Dermis microvascular lymphatic vessel endothelial cell (primary cell): ENCODE results near the gene FXYD4. TPM values are rescaled to one million over a fixed set of nuclear protein-coding genes. Genes with fewer than 3 reads are reported as not detected.
A peak's percentile ranks its signal among the peaks of the same experiment; 100 is the strongest.

Experiments
- DNase-seq, 2 donors: peaks; one replicate each; pipeline versions ENCODE4 v3.0.0 to v3.0.0-alpha.2; 2010; ENCODE audit warnings: low read depth in 2 of 2
- total RNA-seq: library from RNA; depleted of rRNA; stranded (reverse); fragments of >200 nt; gene quantifications from 2 replicates; pipeline ENCODE4 v1.2.1, GENCODE V29; 2014

FXYD4 gene
- total RNA-seq, 1 donor from 2014 or later: not detected

DNA sequence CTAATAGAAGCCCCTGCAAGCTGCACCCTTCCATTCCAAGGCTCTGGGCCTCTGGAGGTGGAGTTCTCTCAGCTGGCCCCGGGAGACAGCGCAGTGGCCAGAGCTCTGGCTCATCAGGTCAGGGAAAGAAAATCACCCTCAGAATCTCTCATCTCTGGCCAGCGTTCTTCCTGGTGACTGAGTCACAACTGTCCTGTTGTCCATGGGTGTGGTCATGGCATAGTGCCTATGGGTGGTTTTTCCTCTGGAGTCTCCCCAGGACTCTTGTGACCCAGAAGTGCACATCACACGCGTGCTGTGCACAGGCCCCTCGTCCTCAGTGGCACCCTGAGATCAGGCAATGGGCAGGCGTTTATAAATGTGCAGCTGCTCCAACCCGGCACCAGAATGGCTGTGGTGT, 27.4 kb upstream of the FXYD4 start:
- no peak for DNase-seq

DNA sequence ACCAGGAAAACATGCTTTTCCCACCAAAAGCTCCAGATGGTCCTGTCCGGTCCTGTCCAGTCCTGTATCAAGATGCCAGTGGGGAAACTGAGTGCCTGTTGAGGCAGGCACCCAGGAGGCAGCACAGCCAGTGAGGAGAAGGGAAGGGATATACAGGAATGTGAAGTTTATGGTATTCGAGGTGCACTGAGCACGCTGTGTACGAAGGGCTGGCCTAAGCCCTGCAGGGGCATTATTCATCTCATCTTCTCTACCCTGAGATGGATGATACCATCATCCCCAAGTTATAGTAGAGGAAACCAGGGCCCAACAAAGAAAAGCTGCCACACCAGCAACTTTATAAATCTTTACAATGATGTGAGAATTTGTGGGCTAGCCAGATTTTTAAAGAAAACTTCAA, 23.4 kb upstream of the FXYD4 start:
- DNase-seq: no peak

DNA sequence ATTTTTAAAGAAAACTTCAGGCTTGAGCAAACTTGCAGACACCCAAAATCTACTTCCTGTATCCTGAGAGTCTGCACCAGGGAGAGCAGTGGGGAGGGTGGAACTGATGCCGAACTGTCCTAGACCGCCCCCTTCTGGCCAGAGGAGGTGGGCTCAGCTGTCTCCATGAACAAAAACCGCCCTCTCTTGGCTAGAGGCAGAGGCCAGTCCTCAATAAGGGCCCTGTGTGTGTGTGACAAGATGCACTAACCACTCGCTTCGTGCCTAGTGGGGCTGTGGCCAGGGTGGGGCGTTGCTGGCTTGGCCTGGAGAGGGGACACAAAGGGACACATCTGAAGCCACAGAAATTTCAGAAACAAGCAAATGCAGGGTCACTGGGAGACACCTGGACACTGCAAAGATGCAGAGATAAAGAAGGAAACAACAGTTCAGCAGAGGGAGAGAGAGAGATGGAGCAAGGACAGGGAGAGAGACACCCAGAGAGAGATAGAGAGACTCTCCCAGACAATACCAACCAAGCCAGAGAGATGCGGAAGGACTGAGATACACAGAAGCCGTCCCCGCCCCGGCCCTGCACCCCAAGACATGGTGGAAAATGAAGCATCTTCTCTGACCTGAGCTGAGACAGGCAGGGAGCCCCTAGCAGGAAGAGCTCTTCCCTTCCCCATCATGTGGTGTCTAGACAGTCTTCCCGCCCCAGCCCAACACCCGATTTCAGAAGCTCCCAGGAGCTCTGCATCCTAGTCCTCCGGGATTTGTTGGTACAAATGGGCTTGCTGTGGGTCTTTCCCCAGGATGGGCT, 22.7 kb upstream of the FXYD4 start:
- DNase-seq: peak; percentile 52 to 71

DNA sequence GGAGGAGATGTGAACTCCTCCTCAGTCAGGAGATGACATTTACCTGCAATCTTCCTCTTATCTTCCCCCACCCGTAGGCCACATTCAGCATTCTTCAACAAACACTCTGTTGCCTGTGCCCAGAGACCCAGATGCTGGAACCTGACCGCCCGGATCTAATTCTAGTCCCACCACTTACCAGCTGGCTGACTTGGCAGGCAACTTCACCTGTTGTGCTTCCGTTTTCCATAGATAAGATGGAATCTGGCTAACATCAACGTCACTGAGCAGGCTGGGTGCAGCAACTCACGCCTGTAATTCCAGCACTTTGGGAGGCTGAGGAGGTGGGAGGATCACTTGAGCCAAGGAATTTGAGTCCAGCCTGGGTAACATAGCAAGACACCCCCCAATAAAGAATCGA, 21.3 kb upstream of the FXYD4 start:
- DNase-seq: no peak

DNA sequence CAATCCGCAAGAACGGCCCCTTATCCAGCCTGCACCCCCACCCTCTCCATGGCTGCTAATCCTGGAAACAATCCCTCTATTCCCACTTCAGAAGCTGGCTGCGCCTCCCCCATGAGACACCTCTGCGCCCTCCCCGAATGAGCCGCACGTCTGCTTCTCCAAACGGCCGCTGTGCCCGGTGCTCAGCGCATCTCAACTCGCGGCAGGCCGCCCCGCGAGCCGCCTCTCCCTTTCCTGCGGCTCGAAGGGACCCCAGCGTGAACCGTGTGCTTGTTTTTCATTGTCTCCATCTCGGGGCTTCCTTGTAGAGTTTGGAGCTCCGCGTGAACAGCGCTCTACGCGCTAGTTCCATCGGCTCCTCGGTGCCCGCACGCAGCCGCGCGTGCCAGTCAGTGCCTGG, 20.8 kb upstream of the FXYD4 start:
- DNase-seq: no peak

DNA sequence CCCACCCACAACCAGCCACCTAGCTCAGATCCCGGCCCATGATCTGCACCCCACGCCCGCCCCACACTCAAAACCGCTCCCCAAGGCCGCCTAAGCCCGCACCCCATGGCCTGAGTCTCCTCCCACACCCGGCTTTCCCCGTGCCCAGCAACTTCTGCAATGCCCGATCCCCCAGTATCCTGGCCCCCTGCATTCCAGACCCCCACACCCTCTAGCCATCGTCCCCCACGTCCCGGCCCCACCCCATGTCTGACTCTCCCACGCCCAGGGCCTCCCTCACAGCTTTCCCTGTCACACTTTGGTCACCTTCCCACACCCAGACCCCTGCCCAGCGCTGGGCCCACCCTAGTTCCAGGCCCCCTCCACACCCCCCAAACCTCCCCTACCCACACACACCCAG, 20.1 kb upstream of the FXYD4 start:
- no peak for DNase-seq

DNA sequence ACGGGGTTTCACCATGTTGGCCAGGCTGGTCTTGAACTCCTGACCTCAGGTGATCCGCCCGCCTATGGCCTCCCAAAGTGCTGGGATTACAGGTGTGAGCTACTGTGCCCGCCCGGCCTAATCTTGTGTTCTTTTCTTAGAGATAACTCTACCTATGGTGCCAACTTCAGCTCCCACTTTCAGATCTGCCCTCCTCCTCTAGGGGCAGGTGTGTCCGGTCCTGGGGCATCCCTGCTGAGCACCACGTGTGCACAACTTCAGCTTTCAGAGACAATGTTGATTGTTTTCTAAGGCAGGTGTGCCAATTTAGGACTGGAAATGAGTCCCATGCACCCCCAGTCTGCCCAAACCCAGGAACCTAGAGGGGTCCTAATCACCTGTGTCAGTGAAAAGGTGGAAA, 18.5 kb upstream of the FXYD4 start:
- DNase-seq: no peak

DNA sequence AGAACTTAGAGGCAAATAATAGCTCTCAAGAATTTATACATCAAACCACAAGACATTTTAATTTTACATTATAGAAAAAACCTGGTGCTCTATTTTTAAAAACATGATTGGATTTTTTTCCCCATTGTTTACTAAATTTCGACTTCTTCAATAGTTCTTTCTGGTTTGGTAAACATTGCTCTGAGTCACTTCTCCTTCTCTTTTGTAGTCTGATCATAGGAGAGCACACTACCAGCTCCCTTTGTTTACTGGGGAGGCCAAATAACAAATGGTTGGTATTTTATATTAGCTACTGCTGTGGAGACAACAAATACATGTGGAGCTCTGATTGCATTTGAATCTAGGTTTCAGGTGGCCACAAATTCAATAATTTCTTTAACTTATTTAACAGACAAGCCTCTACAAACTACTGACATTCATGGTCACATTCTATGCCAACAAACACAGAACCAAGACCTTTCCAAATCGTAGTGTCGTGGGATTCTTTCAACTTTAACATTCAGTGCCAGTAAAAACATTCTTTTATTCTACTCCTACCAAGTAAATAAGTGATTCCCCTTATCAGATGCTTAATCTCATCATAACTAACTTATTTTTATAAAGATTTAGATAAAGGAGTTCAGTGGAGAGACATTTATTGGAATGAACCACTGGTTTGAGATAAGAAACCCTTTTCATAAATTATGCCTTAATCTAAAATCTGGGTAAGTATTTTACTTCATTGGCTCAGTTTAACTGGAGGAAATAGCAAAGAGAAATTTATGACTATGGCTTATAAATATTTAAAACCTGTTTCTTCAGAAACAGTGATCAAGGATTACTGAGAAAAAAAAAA, 17.7 kb upstream of the FXYD4 start:
- peak in 1 of 2 donors; percentile 9 for DNase-seq

DNA sequence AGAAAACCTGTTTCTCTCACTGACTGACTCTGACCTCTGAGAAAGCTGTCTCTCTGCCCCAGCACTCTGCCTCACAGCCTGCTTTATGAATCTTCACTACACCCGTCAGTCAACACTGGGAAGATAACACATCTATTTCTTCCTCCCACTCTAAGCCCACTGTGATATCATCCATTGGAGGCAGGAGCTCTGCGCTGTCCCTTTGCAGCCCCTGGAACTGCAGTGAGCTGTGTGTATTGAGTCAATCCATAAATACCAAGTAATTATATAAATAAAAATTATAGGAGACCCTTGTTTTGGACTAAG, 17.2 kb upstream of the FXYD4 start:
- DNase-seq: no peak

DNA sequence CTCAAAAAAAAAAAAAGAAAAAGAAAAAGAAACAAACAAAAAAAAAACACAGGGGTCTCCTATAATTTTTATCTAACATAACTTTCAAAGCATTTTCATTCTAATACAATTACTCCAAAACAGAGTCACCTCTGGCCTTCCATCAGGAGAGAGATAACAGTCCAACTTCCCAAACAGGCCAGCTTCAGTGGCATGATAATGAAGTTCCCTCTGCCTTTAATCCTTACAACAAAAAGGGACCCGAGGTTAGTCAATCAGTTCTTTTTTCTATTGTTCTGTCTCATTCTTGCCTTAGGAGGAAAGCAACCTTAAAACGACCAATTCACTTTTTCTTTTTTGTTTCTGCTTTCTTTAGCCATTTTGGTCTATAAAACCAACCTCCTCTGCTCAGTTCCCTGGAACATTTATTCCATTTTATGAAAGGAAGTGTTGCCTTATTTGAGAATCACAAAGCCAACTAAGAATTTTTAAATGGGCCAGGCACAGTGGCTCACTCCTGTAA, 16.5 kb upstream of the FXYD4 start:
- no peak for DNase-seq

DNA sequence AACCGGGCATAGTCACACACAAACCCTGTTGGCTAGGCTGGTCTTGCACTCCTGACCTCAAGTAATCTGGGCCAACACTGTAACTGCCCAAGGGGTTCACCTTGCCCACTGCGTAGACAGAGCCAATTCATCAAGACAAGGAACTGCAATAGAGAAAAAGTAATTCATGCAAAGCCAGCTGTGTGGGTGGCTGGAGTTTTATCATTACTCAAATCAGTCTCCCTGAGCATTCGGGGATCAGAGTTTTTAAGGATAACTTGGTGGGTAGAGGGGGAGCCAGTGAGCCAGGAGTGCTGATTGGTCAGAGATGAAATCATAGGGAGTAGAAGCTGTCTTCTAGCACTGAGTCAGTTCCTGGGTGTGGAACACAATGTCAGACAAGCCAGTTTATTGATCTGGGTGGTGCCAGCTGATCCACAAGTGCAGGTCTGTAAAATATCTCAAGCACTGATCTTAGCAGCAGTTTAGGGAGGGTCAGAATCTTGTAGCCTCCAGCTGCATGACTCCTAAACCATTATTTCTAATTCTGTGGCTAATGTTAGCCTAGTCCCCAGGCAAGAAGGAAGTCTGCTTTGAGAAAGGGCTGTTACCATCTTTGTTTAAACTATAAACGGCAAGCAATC, 15.6 kb upstream of the FXYD4 start:
- no peak for DNase-seq

DNA sequence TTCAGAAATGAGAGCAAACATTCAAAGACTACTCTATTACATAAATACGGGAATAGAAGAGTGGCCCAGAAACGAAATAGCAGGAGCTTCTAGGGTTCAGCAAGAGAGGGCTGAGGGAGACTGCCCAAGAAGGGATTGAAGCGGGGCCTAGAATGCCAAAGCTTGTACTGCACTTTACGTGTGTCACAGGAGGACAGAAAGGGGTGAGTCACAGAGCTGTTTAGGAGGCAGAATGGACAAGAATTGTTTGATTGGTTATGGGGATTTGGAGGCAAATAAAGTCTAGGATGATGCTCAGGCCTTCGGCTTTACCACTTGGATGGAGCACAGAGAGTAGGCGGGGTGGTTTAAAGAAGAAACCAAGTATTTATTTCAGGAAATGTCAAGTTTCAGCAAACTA, 11.3 kb upstream of the FXYD4 start:
- DNase-seq: no peak

DNA sequence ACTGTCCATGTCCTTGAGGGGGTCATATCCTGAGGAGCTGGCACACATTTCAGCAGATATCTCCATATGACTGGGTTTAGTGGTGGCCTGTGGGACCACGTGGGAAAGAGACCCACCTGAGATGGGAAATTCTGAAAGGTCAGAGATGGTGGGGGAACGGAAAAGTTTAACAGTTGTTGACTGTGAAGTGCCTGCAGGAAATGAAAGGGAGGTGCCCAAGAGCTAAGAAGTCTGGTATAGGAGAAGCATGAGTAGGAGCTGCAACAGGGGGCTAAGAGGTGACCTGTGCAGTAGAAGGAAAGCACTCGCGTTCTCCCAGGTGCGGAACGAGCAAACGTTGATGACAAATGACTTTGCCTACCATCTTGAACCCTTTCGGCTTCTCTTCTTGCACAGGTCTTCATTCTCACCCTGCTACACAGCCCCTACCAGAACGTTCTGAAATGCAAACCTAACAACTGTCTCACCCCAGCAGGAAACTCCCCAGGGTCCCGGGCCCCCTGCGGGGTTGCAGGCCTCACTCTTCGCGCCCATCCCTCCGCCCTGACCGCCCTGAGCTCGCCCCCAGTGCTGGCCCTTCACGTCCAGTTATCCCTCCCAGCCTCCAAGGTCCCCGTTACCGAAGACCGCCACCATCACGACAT, 9.8 kb upstream of the FXYD4 start:
- DNase-seq: no peak

DNA sequence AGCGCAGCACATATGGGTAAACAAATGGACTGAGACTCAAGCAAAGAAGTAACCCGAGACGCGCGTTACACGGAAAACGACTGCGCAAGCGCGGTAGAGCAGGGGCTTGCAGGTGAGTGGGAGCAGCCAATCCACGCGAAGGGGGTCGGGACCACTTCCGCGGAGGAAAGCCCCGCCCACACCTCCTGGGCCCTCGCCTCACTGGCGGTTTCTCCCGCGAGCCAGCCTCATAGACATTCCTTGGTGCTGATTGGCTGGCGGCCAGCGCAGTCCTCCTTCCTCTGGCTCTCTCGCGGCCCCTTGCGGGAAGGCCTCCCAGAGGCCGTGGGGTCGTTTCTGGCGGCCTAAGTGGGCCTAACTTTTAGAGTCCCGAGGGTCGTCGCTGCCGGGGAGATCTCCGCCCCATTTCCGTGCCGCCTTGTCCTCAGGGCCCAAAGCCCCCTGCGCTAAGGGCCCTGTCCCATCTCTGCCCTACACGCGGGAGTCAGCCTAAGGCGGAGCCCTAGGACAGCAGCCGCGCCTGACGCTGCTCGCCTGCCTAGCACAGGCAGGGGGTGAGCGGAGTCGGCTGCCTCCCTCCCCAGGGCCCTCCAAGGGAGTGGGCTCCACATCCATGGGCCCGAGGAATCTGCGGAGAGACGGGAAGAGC, 9.1 kb upstream of the FXYD4 start:
- peak; percentile 30 to 72 for DNase-seq

DNA sequence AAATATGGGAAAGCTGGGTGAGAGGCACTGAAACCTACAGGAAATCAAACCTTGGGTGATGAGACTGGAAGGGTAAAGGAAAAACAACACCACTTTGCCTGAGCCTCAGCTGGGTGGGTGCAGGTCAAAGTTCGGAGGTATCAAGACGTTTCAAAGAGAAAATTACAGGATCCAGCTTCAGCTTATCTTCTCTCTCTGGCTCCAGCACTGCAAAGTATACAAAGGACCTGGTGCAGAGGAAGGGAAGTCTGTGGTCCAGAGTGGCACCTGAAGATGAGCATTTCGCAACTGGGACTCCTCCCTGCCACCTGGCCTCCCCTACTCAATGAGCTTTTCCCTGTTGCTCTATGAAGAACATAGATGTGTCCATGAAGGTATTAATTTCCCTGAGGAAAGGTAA, 6.4 kb upstream of the FXYD4 start:
- DNase-seq: no peak

DNA sequence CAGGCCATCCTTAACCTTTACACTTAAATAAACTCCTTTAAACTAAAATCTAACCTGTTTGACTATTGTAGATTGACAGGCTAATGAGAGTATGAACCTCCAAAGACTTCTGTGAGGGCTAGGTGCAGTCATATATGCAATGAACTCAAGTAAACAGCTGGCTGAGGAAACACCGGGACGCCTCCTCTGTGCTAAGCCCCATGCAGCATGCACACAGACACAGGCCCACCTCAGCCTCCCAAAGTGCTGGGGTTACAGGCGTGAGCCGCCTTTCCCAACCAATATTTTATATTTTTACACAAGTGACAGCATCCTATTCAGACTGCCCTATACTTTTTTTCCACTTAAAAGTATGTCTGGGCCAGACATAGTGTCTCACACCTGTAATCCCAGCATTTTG, 1.5 kb upstream of the FXYD4 start:
- DNase-seq: no peak

DNA sequence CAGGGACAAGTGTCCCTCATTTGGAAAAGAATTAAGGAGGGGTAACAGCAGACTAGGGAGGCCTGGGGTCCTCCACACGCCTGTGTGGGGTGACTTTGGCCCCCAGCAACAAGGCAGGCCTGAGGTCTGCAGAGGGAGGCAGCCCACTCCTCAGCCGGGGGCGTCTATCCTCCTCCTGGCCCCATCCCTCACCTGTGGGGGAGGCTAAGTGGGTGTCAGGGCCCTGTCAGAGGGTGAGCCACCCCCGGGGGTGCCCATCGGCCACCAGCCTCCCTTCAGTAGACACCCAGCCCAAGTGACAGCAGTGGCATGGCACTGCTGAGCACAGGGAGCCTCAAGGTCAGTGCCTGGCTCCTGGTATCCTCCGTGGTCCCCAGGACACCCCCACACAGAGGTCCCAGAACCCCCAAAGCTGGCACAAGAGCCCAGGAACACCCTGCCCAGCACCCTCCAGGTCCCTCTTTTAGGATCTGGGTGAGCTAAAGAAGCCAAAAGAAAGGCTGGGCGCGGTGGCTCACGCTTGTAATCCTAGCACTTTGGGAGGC, 693 bp upstream of the FXYD4 start:
- DNase-seq: no peak

DNA sequence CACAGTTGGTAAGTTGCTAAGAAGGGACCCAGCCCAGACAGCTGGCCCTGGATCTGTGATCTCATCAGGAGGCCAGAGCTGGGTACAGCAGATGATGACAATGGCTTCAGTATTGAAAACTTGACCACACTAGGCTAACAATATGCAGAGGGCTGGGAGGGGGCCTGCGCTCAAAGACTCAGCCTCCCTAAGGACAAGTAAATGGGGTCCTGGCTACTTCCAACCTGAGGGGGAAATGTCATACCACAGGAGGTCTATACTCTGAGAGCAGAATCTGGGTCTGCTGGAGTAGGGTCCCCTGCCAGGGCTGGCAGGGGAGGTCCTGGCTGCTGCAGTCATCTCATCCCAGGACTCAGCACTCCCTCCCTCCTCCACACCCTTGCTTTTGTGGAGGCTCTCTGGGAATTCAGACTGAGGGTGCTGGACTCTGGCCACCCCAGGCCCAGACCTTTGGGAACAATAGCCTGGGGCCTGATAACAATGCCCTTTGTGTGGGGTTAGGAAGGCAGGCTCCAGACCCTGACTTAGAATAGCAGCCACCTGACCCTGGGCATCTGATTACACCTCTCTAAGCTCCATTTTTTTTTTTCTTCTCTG, 1.4 kb downstream of the FXYD4 start:
- no peak for DNase-seq

DNA sequence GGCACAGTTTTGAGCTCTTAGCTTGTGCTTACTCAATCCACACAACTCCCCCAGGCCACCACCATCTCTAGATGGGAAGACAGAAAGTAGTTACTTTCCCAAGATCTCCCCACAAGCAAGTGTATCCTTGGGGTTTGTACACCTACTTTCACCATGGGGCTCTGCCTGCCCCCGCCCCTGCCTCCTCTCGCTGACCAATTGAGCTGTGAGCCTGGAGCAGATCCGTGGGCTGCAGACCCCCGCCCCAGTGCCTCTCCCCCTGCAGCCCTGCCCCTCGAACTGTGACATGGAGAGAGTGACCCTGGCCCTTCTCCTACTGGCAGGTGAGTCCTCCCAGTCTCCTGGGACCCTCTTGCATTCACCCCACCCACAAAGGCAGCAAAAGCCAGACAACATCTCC, 2.0 kb downstream of the FXYD4 start:
- DNase-seq: no peak

DNA sequence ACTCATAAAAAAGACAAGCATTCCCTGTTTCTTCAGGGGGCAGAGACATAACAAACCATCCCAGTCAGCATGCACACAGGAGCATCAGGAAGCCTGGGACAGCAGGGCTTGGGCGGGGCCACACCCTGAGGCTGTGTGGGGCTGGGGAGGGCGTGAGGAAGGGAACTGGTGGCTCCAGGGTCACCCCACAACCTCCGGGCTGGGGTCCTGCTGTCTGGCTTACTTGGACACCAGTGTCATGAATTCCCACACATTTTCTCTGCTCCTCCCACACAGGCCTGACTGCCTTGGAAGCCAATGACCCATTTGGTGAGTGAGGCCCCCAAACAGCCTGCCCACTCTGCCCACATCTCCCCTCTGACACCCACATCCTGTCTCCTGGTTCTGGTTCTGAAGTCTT, 2.8 kb downstream of the FXYD4 start:
- DNase-seq: no peak
